Umbilical cord (tissue), 2 donors: ENCODE results near the gene ATP1A2. TPM values are rescaled to one million over a fixed set of nuclear protein-coding genes. Genes with fewer than 3 reads are reported as not detected.

ENCODE experiments used
- DNase-seq: peaks from one replicate; pipeline ENCODE4 v3.0.0-alpha.2; 2015; ENCODE audit warnings: low spot score
- total RNA-seq: library from RNA; depleted of rRNA; stranded (reverse); fragments of >200 nt; gene quantifications from one replicate; pipeline ENCODE4 v1.2.3, GENCODE V29; 2014; ENCODE audit warnings: low replicate concordance; ENCODE audit not compliant: insufficient read depth

The ATP1A2 gene
- total RNA-seq, 1 donor from 2014 or later = 11.1 TPM

GRCh38 chr1:160144921-160145320 lies 29.4 kb downstream of the ATP1A2 start:
- no peak for DNase-seq

GRCh38 chr1:160146107-160146506 lies 30.5 kb downstream of the ATP1A2 start:
- DNase-seq = no peak

GRCh38 chr1:160148121-160148520 lies 32.6 kb downstream of the ATP1A2 start:
- DNase-seq = no peak

GRCh38 chr1:160149233-160149632 lies 33.7 kb downstream of the ATP1A2 start:
- no peak for DNase-seq

- DNase-seq = peak; percentile 62
Measured at GRCh38 chr1:160149716-160150115, 34.2 kb downstream of the ATP1A2 start.

- no peak for DNase-seq
Measured at GRCh38 chr1:160151303-160151702, 35.7 kb downstream of the ATP1A2 start, which contains the start of gene ATP1A4. Gene ATP1A4 (plus strand): TSS chr1:160151603. CDS start chr1:160152041, 438 bp downstream.

GRCh38 chr1:160154790-160155189 lies 39.2 kb downstream of the ATP1A2 start:
- no peak for DNase-seq

GRCh38 chr1:160156361-160156760 lies 40.8 kb downstream of the ATP1A2 start:
- DNase-seq = no peak

GRCh38 chr1:160157174-160157573 lies 41.6 kb downstream of the ATP1A2 start:
- DNase-seq = no peak

GRCh38 chr1:160158031-160158430 lies 42.5 kb downstream of the ATP1A2 start:
- peak; percentile 21 for DNase-seq

GRCh38 chr1:160158534-160158933 lies 43.0 kb downstream of the ATP1A2 start:
- no peak for DNase-seq

GRCh38 chr1:160159846-160160245 lies 44.3 kb downstream of the ATP1A2 start:
- no peak for DNase-seq

GRCh38 chr1:160161965-160162705 lies 46.6 kb downstream of the ATP1A2 start:
- peak; percentile 45 for DNase-seq

GRCh38 chr1:160162931-160163330 lies 47.4 kb downstream of the ATP1A2 start:
- DNase-seq = no peak

- no peak for DNase-seq
Measured at GRCh38 chr1:160163615-160164014, 48.1 kb downstream of the ATP1A2 start.

GRCh38 chr1:160164121-160164520 lies 48.6 kb downstream of the ATP1A2 start:
- DNase-seq = no peak

- DNase-seq = no peak
Measured at GRCh38 chr1:160166166-160166868, 50.8 kb downstream of the ATP1A2 start.

GRCh38 chr1:160167056-160167455 lies 51.5 kb downstream of the ATP1A2 start:
- DNase-seq = no peak

GRCh38 chr1:160167580-160167979 lies 52.0 kb downstream of the ATP1A2 start:
- no peak for DNase-seq

- no peak for DNase-seq
Measured at GRCh38 chr1:160168016-160168415, 52.5 kb downstream of the ATP1A2 start.

- DNase-seq = peak; percentile 42
Measured at GRCh38 chr1:160168609-160169369, 53.2 kb downstream of the ATP1A2 start.
